ACC112 (cell line): Measurements from ENCODE around the gene HDAC4.
"Not testable (repeated sequence)": the region's sequence is repeated elsewhere in the genome, so short reads cannot be mapped to it uniquely, and the experiment has no call there.

Experiments
- H2AFZ ChIP-seq: fragments of 200-600 bp; sonication (generic); one replicate; pipeline ENCODE4 v1.6.0; 2017; ENCODE audit warnings: antibody characterized with exemption, low read length; ENCODE audit not compliant: unreplicated experiment
- H3K27ac ChIP-seq: fragments of 200-600 bp; sonication (generic); 2 replicates; pipeline ENCODE4 v1.5.1; 2014; ENCODE audit warnings: low read depth, mild to moderate bottlenecking, antibody characterized with exemption, low read length, moderate library complexity
- H3K27me3 ChIP-seq: fragments of 200-600 bp; sonication (generic); 2 replicates; pipeline ENCODE4 v1.6.1; 2014; ENCODE audit warnings: mild to moderate bottlenecking, antibody characterized with exemption, low read length, moderate library complexity, mixed read lengths; ENCODE audit not compliant: insufficient read depth
- H3K36me3 ChIP-seq: fragments of 200-600 bp; sonication (generic); 2 replicates; pipeline ENCODE4 v1.6.1; 2016; ENCODE audit warnings: mild to moderate bottlenecking, antibody characterized with exemption, low read length, moderate library complexity, mixed read lengths; ENCODE audit not compliant: insufficient read depth
- H3K4me1 ChIP-seq: fragments of 200-600 bp; sonication (generic); one replicate; pipeline ENCODE4 v1.6.1; 2016; ENCODE audit warnings: low read length, mixed read lengths; ENCODE audit not compliant: insufficient read depth, unreplicated experiment, control insufficient read depth
- H3K4me3 ChIP-seq: fragments of 200-600 bp; sonication (generic); 2 replicates; pipeline ENCODE4 v1.5.1; 2014; ENCODE audit warnings: mild to moderate bottlenecking, low read depth, low read length
- H3K79me2 ChIP-seq: fragments of 200-600 bp; sonication (generic); one replicate; pipeline ENCODE4 v1.6.0; 2016; ENCODE audit warnings: low read length; ENCODE audit not compliant: control insufficient read depth, unreplicated experiment, insufficient read depth

The HDAC4 gene

GRCh38 chr2:239280296-239281017, 120.4 kb downstream of the HDAC4 start:
- H3K27me3 ChIP-seq, H3K36me3 ChIP-seq, H2AFZ ChIP-seq, H3K4me3 ChIP-seq: not testable (repeated sequence)
- H3K4me1 ChIP-seq: peaks cover 41% of the 10 kb centered on the region
- H3K27ac ChIP-seq: peak overlapping the region; percentile 95
- H3K79me2 ChIP-seq: peaks cover 18% of the 10 kb centered on the region

- H3K4me1 ChIP-seq: peaks cover 46% of the 10 kb centered on the region
- H3K79me2 ChIP-seq: peaks cover 18% of the 10 kb centered on the region
These were observed 121.1 kb downstream of the HDAC4 start for GRCh38 chr2:239279508-239280295.

GRCh38 chr2:239278941-239279365, 121.9 kb downstream of the HDAC4 start:
- no peaks in the 10 kb centered on the region for H3K27me3 ChIP-seq
- peaks cover 53% of the 10 kb centered on the region for H3K4me1 ChIP-seq
- peaks cover 18% of the 10 kb centered on the region for H3K79me2 ChIP-seq
- H2AFZ ChIP-seq: no peak overlapping the region
- H3K4me3 ChIP-seq: no peak overlapping the region; the same call in 1 of the 2 replicates
- peak overlapping the region; percentile 95 for H3K27ac ChIP-seq
- no peaks in the 10 kb centered on the region for H3K36me3 ChIP-seq

More at GRCh38 chr2:239279508-239280295, 121.1 kb downstream of the HDAC4 start:
- H3K27ac ChIP-seq: peak overlapping the region; percentile 95
- no peaks in the 10 kb centered on the region for H3K27me3 ChIP-seq
- H2AFZ ChIP-seq: no peak overlapping the region
- H3K36me3 ChIP-seq: no peaks in the 10 kb centered on the region
- no peak overlapping the region for H3K4me3 ChIP-seq

- no peak overlapping the region for H2AFZ ChIP-seq
These were observed 122.5 kb downstream of the HDAC4 start for GRCh38 chr2:239278361-239278760.

GRCh38 chr2:239277401-239278085, 123.3 kb downstream of the HDAC4 start:
- H3K4me3 ChIP-seq: no peak overlapping the region
- H3K27me3 ChIP-seq: no peaks in the 10 kb centered on the region
- peak overlapping the region; percentile 95 for H3K27ac ChIP-seq
- peaks cover 64% of the 10 kb centered on the region for H3K4me1 ChIP-seq
- H3K79me2 ChIP-seq: peaks cover 30% of the 10 kb centered on the region
- H3K36me3 ChIP-seq: no peaks in the 10 kb centered on the region
- H2AFZ ChIP-seq: no peak overlapping the region

More at GRCh38 chr2:239278361-239278760, 122.5 kb downstream of the HDAC4 start:
- no peaks in the 10 kb centered on the region for H3K36me3 ChIP-seq
- H3K4me3 ChIP-seq: no peak overlapping the region
- H3K27me3 ChIP-seq: no peaks in the 10 kb centered on the region
- peaks cover 59% of the 10 kb centered on the region for H3K4me1 ChIP-seq
- peak overlapping the region; percentile 95 for H3K27ac ChIP-seq
- H3K79me2 ChIP-seq: peaks cover 23% of the 10 kb centered on the region

- H3K27me3 ChIP-seq: no peaks in the 10 kb centered on the region
- H2AFZ ChIP-seq: no peak overlapping the region
- H3K4me1 ChIP-seq: peaks cover 64% of the 10 kb centered on the region
- no peak overlapping the region; the same call in 1 of the 2 replicates for H3K27ac ChIP-seq
- no peaks in the 10 kb centered on the region for H3K36me3 ChIP-seq
- H3K4me3 ChIP-seq: 0 out of 2 replicates have a peak overlapping the region, but pooled peaks have one; percentile 5
- H3K79me2 ChIP-seq: peaks cover 32% of the 10 kb centered on the region
These were observed 124.0 kb downstream of the HDAC4 start for GRCh38 chr2:239276851-239277250.

- Histone ChIP-seq H3K79me2 (peaks cover 32% of the 10 kb centered on the region), H3K4me1 (peaks cover 64% of the 10 kb centered on the region), H3K27me3 (no peaks in the 10 kb centered on the region), H3K27ac (peak overlapping the region; percentile 99), H3K4me3 (peak overlapping the region; percentile 66), H2AFZ (peak overlapping the region; percentile 26), H3K36me3 (no peaks in the 10 kb centered on the region)
These were observed 124.7 kb downstream of the HDAC4 start for GRCh38 chr2:239275847-239276831.

- Histone ChIP-seq H2AFZ (peak overlapping the region; percentile 77), H3K36me3 (no peaks in the 10 kb centered on the region), H3K79me2 (peaks cover 32% of the 10 kb centered on the region), H3K4me3 (peak overlapping the region; percentile 66), H3K27me3 (no peaks in the 10 kb centered on the region), H3K4me1 (peaks cover 60% of the 10 kb centered on the region), H3K27ac (peak overlapping the region; percentile 99)
These were observed 125.7 kb downstream of the HDAC4 start for GRCh38 chr2:239275044-239275685.

GRCh38 chr2:239274391-239275043, 126.3 kb downstream of the HDAC4 start:
- Histone ChIP-seq H3K27me3 (no peaks in the 10 kb centered on the region), H3K27ac (peak overlapping the region; percentile 99), H3K4me1 (peaks cover 53% of the 10 kb centered on the region), H2AFZ (peak overlapping the region; percentile 77), H3K4me3 (peak overlapping the region; percentile 66), H3K36me3 (no peaks in the 10 kb centered on the region), H3K79me2 (peaks cover 32% of the 10 kb centered on the region)
